GM18858 (cell line): ENCODE data around the gene CDH13.

Source experiments
- ATAC-seq: cut with Tn5 transposase; IDR thresholded peaks from one replicate; pipeline ENCODE4 v1.9.1; 2021; ENCODE audit not compliant: unreplicated experiment

Gene CDH13

GRCh38 chr16:82625066-82625968, 1.5 kb upstream of the CDH13 start:
- no peak for ATAC-seq

DNA sequence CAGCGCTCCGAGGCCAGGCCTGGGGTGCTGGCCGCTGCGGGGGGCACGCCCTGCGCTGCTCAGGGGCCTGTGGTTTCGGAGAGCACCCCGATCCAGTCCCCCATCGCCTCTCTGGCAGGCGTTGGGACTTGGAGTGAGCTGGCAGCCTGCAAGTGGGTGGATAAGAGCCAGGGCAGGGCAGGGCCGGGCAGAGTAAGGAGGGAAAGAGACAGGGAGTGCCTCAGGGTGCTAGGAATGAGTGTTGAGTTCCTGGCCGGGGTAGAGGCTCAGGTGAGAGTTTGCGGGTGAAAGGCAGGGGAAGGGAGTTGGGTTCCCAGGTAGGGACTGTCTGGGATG, 1.3 kb downstream of the CDH13 start:
- ATAC-seq = no peak

- no peak for ATAC-seq
Measured at GRCh38 chr16:82628711-82629110, 1.9 kb downstream of the CDH13 start.

- no peak for ATAC-seq
Measured at GRCh38 chr16:82629441-82630027, 2.8 kb downstream of the CDH13 start.

- no peak for ATAC-seq
Measured at GRCh38 chr16:82630219-82630618, 3.5 kb downstream of the CDH13 start.

GRCh38 chr16:82630688-82631087, 3.9 kb downstream of the CDH13 start:
- ATAC-seq = no peak

- no peak for ATAC-seq
Measured at GRCh38 chr16:82631701-82632685, 5.2 kb downstream of the CDH13 start.

- no peak for ATAC-seq
Measured at GRCh38 chr16:82633964-82634600, 7.3 kb downstream of the CDH13 start.

DNA sequence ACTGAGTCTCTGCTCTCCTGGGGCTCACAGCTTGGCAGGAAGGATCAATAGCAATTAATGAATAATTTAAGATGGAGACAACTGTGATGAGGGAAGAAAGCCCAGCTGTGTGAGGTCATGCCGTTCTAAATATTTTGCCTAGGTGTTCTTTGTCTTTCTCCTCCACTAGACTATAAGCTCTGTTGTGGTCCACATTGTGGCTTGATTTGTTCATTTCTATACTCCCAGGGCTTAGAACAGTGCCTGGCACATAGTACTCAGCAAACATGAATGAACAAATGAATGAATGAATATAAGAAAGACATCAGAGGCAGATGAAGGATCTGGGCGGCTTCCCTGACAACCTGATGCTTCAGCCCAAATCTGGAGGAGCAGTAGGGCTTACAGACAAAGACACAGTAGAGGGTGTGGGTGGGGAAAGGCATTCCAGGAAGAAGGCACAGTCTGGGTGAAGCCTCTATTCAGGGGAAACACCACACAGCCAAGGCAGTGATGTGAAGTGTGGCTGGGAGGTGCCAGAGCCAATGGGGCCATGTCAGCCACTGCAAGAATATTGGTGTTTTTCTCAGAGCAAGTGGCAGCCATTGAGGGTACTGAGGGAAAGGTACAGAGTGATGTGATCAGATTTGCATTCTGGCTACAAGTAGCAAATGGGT, 8.3 kb downstream of the CDH13 start:
- ATAC-seq = no peak

DNA sequence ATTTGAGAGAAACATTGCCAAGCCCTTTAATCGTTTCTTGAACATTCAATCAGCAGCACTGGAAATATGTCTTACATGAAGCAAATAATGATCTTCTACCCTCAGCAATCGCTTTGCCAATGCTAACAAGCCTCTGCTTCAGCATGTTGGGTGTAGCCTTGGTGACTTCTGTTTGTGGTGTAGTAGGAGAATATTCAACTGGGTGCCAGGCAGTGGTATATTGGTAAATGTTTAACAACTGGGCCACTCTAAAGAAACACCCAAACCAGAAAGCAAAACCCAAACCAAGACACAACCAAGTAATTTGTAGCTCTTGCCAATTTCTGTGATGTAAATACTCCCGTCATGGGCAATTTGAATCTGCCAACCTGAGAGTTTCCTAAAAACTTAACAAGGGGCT, 9.7 kb downstream of the CDH13 start:
- ATAC-seq = no peak

- no peak for ATAC-seq
Measured at GRCh38 chr16:82636958-82637357, 10.2 kb downstream of the CDH13 start.

DNA sequence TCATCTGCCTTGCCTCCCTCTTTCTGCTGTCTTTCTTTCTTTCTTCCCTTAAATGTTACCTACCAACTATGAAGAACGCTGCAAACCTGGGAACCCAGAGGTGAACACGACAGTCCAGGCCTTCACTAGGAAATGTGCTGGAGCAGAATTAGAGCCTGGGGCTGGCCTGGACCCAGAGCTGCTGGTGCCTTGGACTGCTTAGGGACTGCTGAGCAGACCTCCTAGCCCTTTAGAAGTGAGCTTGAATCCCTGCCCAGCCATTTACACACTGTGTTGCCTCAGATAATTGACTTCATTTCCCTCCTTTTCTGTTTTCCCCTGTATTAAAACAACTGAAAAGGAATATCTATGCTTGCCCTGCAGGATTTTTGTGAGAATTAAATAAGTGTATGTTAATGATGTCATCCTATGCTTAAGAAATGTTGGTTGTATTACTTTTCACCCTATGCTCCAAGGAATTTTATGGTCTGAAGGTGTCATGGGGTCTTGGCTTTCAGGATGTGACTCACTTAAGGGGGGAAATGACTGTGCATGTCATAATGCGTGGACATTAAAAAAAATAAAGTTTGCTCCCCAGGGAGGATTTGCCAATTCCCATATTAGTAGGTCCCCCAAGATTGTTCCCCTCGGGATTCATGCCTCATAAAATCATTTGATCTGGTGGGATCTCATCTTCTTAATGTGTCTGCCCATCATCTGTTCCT, 11.5 kb downstream of the CDH13 start:
- no peak for ATAC-seq

DNA sequence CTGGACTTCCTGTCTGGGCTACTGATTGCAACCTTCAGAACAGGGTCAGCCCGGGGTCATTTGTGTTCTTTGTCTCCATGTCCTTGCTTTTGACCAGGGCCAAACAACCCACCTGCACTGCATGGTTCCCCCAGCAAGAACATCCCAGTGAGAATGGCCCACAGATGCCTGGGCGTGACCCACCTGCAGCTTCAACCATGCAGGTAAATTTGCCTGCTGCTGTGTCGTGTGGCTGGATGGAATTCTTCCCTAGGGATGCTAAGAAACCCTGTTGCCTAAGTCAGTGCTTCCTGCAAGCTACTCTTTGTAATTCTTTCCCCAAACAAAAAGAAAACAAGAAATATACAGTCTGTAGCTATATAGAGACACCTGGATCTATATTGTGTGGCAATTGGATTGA, 12.5 kb downstream of the CDH13 start:
- ATAC-seq = no peak

DNA sequence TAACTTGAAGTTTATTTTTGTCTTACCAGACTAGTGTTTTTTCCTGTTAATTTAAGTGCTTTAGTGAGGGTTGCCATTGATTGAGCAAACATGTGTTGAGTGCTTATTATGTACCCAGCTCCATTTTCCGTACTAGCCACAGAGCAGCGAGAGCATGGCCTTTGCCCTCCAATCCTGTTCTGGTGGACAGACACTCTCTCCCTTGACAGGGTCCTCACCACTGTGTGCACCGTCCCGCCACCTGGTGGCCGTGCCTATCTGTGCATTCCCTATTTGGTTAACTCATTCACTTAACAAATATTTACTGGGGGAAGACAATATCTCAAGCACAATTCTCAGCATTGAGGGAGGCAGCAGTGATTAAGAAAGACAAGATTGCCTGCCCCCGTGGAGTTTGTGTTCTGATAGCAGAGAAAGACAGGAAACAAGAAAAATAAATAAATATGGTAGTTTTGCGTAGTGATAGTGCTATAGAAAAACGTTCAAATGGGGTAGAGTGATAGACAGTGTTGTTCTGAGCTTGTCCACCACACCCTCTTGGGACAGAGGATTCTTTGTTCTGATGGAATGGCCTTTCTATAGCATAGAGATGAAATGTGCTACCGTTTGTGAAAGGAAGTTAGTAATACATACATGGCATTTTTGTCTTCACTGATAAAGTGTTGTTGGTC, 13.0 kb downstream of the CDH13 start:
- ATAC-seq = no peak

GRCh38 chr16:82641336-82641984, 14.7 kb downstream of the CDH13 start:
- ATAC-seq = peak; percentile 57

GRCh38 chr16:82643136-82643535, 16.4 kb downstream of the CDH13 start:
- ATAC-seq = no peak

DNA sequence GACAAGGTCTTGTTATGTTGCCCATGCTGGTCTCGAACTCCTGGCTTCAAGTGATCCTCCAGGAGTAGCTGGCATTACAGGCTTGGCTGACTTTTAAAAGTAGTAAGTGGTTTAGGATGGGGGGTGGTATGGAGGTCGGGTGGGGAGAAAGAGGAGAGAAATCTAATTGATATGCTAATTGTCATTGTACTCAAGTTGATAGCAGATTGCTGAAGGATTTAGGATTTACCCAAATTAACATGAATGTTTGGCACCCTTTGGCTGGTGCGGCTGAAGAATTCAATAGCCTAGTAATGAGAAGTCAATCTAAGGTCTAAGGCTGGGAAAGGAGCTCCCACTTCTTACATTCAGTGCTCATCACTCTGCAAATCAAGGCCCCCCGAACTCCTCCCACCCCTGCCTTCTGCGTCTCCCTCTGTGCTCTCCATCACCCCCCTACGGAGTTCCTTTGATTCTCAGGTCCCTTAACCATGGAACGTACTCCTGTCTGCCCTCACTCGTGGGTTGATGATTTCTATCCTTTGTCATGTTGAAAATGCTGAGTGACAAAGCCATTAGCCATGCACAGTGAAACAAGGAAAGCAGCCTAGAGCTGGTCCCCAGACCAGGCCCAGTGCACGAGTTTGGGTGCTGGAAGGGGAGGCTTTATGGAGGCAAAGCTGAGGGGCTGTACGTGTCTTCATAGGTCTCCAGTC, 17.3 kb downstream of the CDH13 start:
- no peak for ATAC-seq

DNA sequence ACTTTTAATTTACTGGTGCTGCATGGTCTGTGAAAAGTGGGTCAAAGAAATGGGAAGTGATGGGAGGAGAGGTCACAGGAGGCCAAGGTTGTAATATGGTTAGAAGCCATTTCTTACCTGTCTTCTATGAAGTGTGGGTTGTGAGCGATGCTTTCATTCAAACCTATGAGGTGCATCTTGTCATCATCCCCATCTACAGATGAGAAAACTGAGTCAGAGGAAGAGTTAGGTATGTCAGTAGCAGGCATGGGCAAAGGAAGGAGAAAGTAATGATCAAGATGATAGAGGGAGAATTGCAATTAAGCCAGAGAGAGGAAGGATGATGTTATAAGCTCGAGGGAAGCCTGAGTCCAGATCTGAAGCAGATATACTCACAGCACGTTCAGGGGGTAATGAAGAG, 19.7 kb downstream of the CDH13 start:
- no peak for ATAC-seq
